ENCODE results near the gene CSRP3.

Gene CSRP3

DNA sequence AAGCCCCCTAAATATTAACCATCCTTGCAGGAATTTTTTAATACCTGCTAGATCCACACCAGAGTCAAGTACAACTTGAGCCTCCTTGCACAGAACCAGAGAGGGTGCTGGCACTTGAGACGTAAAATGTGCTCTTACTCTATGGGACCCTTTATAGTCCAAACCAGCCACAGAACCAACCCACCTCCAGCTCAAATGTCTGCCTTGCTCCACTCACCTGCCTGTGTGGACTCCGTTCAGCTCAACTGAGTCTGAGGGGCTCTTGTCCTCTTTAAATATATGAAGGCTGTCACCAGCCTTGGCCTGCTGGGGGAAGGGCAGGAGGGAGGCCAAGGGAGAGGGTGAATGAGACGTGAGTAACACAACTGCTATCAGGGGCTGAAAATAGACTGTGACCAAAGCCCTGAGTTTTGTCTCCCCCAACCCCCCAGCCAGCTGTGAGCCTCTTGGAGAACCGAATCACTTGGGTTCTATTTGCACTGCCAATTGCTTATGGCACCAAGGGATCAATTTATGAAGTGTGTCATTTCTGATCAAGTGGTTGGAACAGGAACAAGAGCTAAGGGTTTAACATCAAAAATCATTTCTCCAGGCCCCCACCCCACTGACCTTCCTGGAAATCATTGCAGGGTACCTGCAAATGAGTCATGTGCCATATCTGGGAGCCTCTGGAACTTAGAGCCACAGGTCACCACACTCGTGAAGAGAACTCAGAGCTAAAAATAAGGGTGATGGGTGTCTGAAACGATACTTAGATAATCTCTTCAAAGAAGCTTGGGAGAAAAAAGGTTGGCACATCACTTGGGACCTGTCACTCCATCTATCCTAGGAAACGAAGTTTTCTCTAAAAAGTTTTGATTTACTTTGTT lies at the start of gene CSRP3:
TSS of gene CSRP3 (minus strand) at position 247 of the 869 bp plus-strand sequence. CDS start 9,535 bp downstream, outside the sequence.
- no peak; the same call in 2 of the 3 replicates for ATAC-seq
- TF ChIP-seq ESRRG (CRISPR knock-in tag; IDR thresholded peaks at IDR 0.05) (no peak), ISL1 (CRISPR knock-in tag; IDR thresholded peaks at IDR 0.05) (no peak), CREB5 (CRISPR knock-in tag; IDR thresholded peaks at IDR 0.05; ENCODE audit: low read depth) (no peak), PATZ1 (CRISPR knock-in tag; IDR thresholded peaks at IDR 0.05; ENCODE audit: borderline replicate concordance) (no peak), ZNF70 (CRISPR knock-in tag; IDR thresholded peaks at IDR 0.05) (no peak), TSHZ2 (CRISPR knock-in tag; IDR thresholded peaks at IDR 0.05) (no peak), GLIS3 (CRISPR knock-in tag; IDR thresholded peaks at IDR 0.05) (no peak), PPARA (CRISPR knock-in tag; IDR thresholded peaks at IDR 0.05; ENCODE audit: borderline replicate concordance) (no peak), ARNTL (CRISPR knock-in tag; IDR thresholded peaks at IDR 0.05; ENCODE audit: borderline replicate concordance, low read depth) (no peak), POU6F1 (CRISPR knock-in tag; IDR thresholded peaks at IDR 0.05; ENCODE audit: borderline replicate concordance, low read depth) (no peak), ZFP3 (CRISPR knock-in tag; IDR thresholded peaks at IDR 0.05) (no peak), TOX (CRISPR knock-in tag; IDR thresholded peaks at IDR 0.05; ENCODE audit: borderline replicate concordance) (no peak), BACH2 (CRISPR knock-in tag; IDR thresholded peaks at IDR 0.05; ENCODE audit: borderline replicate concordance) (no peak), ZNF565 (CRISPR knock-in tag; conservative IDR thresholded peaks at IDR 0.05; ENCODE audit: low read depth) (no peak)

DNA sequence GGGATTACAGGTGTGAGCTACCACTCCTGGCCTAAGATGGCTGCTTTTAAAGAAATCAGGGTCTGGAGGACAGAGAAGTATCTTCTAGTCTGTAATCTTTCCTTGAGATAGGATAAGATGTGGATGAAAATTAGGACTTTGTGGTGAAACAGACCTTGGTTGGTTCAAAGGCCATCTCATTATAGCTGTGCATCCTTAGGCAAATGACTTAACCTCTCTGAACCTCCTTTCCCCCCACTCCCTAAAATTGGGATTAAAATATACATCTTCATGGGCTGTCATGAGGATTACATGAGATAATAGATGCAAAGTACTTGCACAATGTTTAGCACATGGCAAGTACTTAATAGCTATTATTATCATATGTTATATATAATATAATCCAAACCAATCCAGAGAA lies 49.8 kb upstream of the CSRP3 start:
- no peak for TF ChIP-seq BACH2 (CRISPR knock-in tag; IDR thresholded peaks at IDR 0.05; ENCODE audit: borderline replicate concordance)
- TF ChIP-seq TCF4 (CRISPR knock-in tag; IDR thresholded peaks at IDR 0.05; ENCODE audit: borderline replicate concordance), result no peak
- TF ChIP-seq RARB (CRISPR knock-in tag; IDR thresholded peaks at IDR 0.05), result no peak
- TF ChIP-seq PPARA (CRISPR knock-in tag; IDR thresholded peaks at IDR 0.05; ENCODE audit: borderline replicate concordance), result no peak
- no peak for TF ChIP-seq ARNTL (CRISPR knock-in tag; IDR thresholded peaks at IDR 0.05; ENCODE audit: borderline replicate concordance, low read depth)
- no peak for TF ChIP-seq ZNF8 (CRISPR knock-in tag; IDR thresholded peaks at IDR 0.05)
- TF ChIP-seq CREB5 (CRISPR knock-in tag; IDR thresholded peaks at IDR 0.05; ENCODE audit: low read depth), result no peak
- no peak for TF ChIP-seq TSHZ2 (CRISPR knock-in tag; IDR thresholded peaks at IDR 0.05)
- TF ChIP-seq CSDC2 (CRISPR knock-in tag; IDR thresholded peaks at IDR 0.05), result no peak
- no peak for TF ChIP-seq ZFP30 (CRISPR knock-in tag; IDR thresholded peaks at IDR 0.05)
- no peak for TF ChIP-seq ZNF565 (CRISPR knock-in tag; conservative IDR thresholded peaks at IDR 0.05; ENCODE audit: low read depth)
- TF ChIP-seq OSR1 (CRISPR knock-in tag; IDR thresholded peaks at IDR 0.05), result no peak
- no peak for TF ChIP-seq TOX (CRISPR knock-in tag; IDR thresholded peaks at IDR 0.05; ENCODE audit: borderline replicate concordance)
- TF ChIP-seq POU6F1 (CRISPR knock-in tag; IDR thresholded peaks at IDR 0.05; ENCODE audit: borderline replicate concordance, low read depth), result no peak
- no peak for TF ChIP-seq ZNF70 (CRISPR knock-in tag; IDR thresholded peaks at IDR 0.05)
- no peak for TF ChIP-seq ZC3H10 (CRISPR knock-in tag; IDR thresholded peaks at IDR 0.05)
- ATAC-seq, result no peak
